Measurements from ENCODE around the gene GNAI1. TPM values are rescaled to one million over a fixed set of nuclear protein-coding genes. Genes with fewer than 3 reads are reported as not detected.

GNAI1 gene
- total RNA-seq, 1 experiment from 2014 or later: 30.4 TPM

- Mint-ChIP-seq H3K4me3 (ENCODE audit: unreplicated experiment) (no peak overlapping the region), H3K27me3 (ENCODE audit: insufficient read depth, unreplicated experiment) (no peaks in the 10 kb centered on the region), H3K4me1 (ENCODE audit: insufficient read depth, unreplicated experiment) (no peaks in the 10 kb centered on the region), H3K27ac (ENCODE audit: low read depth, unreplicated experiment) (no peak overlapping the region), H3K9me3 (ENCODE audit: unreplicated experiment) (no peaks in the 10 kb centered on the region), H3K36me3 (ENCODE audit: insufficient read depth, unreplicated experiment) (no peaks in the 10 kb centered on the region)
- TF ChIP-seq CTCF (IDR thresholded peaks at IDR 0.05; ENCODE audit: unreplicated experiment): no peak
- no TSS peak for BruUV-seq (replicated peaks)
- CTCF ChIA-PET: no interaction called here
- DNase-seq (ENCODE audit: unreplicated experiment): peak; percentile 5
- POLR2A ChIA-PET: interaction anchor here (0.8 kb wide), 1 partner anchor 24 kb away, joined by 3 read pairs; no protein-coding TSS in a partner anchor
- intact Hi-C loops (cut with micrococcal nuclease): no loop called here
Measured at GRCh38 chr7:80243425-80243824, 108.8 kb downstream of the GNAI1 start.

GRCh38 chr7:80244206-80244916 lies 109.7 kb downstream of the GNAI1 start:
- intact Hi-C loops (cut with micrococcal nuclease): no loop called here
- peak overlapping the region; percentile 7 for H3K27ac Mint-ChIP-seq (ENCODE audit: low read depth, unreplicated experiment)
- BruUV-seq (replicated peaks): no TSS peak
- H3K9me3 Mint-ChIP-seq (ENCODE audit: unreplicated experiment): no peaks in the 10 kb centered on the region
- H3K36me3 Mint-ChIP-seq (ENCODE audit: insufficient read depth, unreplicated experiment): no peaks in the 10 kb centered on the region
- peak; percentile 5 for DNase-seq (ENCODE audit: unreplicated experiment)
- no peaks in the 10 kb centered on the region for H3K4me1 Mint-ChIP-seq (ENCODE audit: insufficient read depth, unreplicated experiment)
- no peak overlapping the region for H3K4me3 Mint-ChIP-seq (ENCODE audit: unreplicated experiment)
- no peak for TF ChIP-seq CTCF (IDR thresholded peaks at IDR 0.05; ENCODE audit: unreplicated experiment)
- H3K27me3 Mint-ChIP-seq (ENCODE audit: insufficient read depth, unreplicated experiment): no peaks in the 10 kb centered on the region
- ChIA-PET CTCF (no interaction called here), POLR2A (no interaction called here)

DNA sequence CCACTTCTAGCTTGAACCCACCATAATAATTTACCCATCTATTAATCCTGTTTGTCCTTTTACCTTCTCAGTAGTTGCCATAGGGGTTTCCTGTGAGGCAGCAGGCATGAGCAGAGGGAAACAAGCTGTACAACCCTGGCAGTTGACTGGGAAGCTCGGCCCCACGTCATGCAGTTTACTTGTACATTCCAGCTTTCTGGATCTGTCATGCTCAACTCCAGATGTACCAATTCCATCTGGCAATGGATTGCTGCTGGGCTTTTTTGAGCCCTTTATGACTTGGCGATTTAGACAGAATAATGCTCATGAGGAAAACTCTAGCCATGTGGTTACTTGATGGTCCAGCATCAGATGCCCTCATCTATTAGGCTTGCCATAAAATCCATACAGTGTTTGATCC lies 112.5 kb downstream of the GNAI1 start:
- DNase-seq (ENCODE audit: unreplicated experiment): no peak
- CTCF ChIA-PET: interaction anchor here (0.9 kb wide), 1 partner anchor 145 kb away, joined by 5 read pairs; no protein-coding TSS in a partner anchor
- Mint-ChIP-seq H3K9me3 (ENCODE audit: unreplicated experiment) (no peaks in the 10 kb centered on the region), H3K27me3 (ENCODE audit: insufficient read depth, unreplicated experiment) (no peaks in the 10 kb centered on the region), H3K4me3 (ENCODE audit: unreplicated experiment) (no peak overlapping the region), H3K27ac (ENCODE audit: low read depth, unreplicated experiment) (no peak overlapping the region), H3K4me1 (ENCODE audit: insufficient read depth, unreplicated experiment) (no peaks in the 10 kb centered on the region), H3K36me3 (ENCODE audit: insufficient read depth, unreplicated experiment) (no peaks in the 10 kb centered on the region)
- no peak for TF ChIP-seq CTCF (IDR thresholded peaks at IDR 0.05; ENCODE audit: unreplicated experiment)
- no TSS peak for BruUV-seq (replicated peaks)
- intact Hi-C loops (cut with micrococcal nuclease): no loop called here
- POLR2A ChIA-PET: interaction anchor here (0.6 to 1.1 kb wide), 2 partner anchors 29 to 1662 kb away, joined by 3 read pairs; no protein-coding TSS in a partner anchor

DNA sequence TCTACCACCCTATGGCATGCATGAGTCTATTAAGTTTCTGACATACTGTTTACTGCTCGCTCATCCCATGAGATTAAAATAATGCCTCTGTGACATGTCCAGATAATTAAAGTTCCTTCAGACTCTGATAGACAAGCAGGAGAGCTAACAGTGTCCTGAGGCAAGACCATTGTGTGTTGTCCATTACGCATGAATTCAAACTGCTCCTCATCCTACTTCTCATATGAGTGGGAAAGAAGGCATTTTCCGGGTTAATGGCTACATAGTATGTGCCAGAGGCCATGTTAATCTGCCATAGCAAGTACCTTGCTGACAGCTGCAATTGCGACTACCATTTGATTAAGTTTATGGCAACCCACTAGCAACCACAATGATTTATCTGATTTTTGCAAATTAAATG lies 113.3 kb downstream of the GNAI1 start:
- Mint-ChIP-seq H3K9me3 (ENCODE audit: unreplicated experiment) (no peaks in the 10 kb centered on the region), H3K4me3 (ENCODE audit: unreplicated experiment) (no peak overlapping the region), H3K27ac (ENCODE audit: low read depth, unreplicated experiment) (no peak overlapping the region), H3K27me3 (ENCODE audit: insufficient read depth, unreplicated experiment) (no peaks in the 10 kb centered on the region), H3K36me3 (ENCODE audit: insufficient read depth, unreplicated experiment) (no peaks in the 10 kb centered on the region), H3K4me1 (ENCODE audit: insufficient read depth, unreplicated experiment) (no peaks in the 10 kb centered on the region)
- POLR2A ChIA-PET: interaction anchor here (1.1 kb wide), 1 partner anchor 29 kb away, joined by 3 read pairs; no protein-coding TSS in a partner anchor
- CTCF ChIA-PET: interaction anchor here (0.9 kb wide), 1 partner anchor 144 kb away, joined by 5 read pairs; no protein-coding TSS in a partner anchor
- no peak for DNase-seq (ENCODE audit: unreplicated experiment)
- intact Hi-C loops (cut with micrococcal nuclease): no loop called here
- TF ChIP-seq CTCF (IDR thresholded peaks at IDR 0.05; ENCODE audit: unreplicated experiment): no peak
- BruUV-seq (replicated peaks): no TSS peak
